A172 (cell line): ENCODE measurements around the gene MBIP. TPM values are rescaled to one million over a fixed set of nuclear protein-coding genes. Genes with fewer than 3 reads are reported as not detected.

ENCODE experiments used
- DNase-seq: peaks from one replicate; pipeline ENCODE4 v3.0.0-alpha.2; 2015; ENCODE audit warnings: low spot score
- total RNA-seq: library from RNA; depleted of rRNA; stranded (reverse); fragments of >200 nt; shearing (Covaris generic); gene quantifications from 2 replicates; pipeline ENCODE4 v1.2.3, GENCODE V29; 2014

The MBIP gene
- total RNA-seq, 1 experiment from 2014 or later, result 13.4 TPM

DNA sequence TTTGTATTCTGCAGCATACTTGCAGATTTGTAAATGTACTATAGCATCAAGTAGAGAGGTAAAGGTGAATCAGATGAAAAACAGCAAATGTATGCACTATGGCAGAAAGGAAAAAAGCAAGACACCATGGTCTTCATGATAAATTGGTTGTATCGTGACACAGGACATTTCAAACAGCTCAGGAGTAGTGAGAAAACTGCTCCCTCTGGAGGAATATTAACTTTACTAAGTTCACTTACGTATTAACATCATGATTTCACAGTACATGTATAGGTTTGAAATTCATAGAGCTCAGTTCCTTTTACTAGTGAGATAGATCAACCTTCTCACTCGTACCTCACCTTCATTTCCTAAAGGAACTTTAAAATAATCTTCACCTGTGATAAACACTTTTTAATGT, 6.5 kb downstream of the MBIP start:
- no peak for DNase-seq

GRCh38 chr14:36313206-36313605, 7.2 kb downstream of the MBIP start:
- DNase-seq, result no peak

DNA sequence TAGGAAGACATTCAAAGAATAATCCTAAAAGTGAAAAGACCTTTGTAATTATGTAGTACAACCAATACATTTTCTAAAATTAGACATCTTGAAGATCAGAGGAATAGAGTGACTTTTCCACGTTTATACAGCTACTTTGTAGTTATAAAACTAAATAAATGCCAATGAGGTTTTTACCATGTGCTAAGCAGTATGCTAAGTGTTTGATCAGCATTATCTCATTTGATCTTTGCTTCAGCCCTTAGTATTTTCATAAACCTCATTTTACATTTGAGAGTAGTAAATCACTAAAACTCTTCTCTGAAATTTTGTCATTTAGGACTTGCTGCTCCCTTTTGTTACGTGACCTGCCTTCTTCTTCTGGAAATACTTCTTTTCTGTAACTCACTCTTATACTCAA, 13.6 kb downstream of the MBIP start:
- DNase-seq, result no peak

DNA sequence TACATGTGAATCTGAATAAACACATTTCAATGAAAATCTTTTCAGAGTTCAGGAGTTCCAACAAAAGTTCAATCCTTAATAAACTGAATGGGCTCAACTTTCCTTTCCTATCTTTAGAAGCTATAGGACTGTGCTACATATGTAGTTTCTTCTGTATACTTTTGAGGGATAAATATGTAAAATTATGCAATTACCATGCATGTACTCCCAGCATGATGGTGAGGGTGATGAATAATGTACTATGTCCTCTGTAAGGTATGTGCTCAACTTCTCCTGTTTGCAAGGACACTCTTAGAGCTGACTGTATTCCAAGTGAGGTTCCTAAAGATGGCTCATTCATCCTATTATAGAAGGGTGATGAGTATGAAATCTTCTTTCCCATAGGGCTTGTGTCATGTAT, 15.5 kb downstream of the MBIP start:
- DNase-seq, result no peak

GRCh38 chr14:36303960-36304359, 16.5 kb downstream of the MBIP start:
- no peak for DNase-seq

GRCh38 chr14:36302823-36303222, 17.6 kb downstream of the MBIP start:
- DNase-seq, result no peak

DNA sequence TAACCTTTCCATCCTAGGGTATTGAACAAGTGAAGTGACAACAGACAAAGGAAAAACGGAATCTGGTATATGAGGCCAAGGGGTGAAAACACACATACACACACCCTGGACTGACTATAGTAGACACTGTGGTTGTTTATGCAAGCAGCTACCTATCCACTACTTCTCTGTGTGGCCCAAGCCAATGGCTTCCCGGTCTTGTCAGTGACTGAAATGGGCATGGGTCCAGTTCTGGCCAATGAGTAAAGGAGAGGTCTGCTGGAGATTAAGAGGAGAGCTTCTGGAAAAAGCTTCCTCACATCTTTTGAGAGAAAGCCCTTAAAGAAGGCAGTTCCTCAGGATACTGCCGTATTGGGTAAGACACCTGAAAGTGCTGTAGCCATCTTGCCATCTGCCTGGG, 19.3 kb downstream of the MBIP start:
- no peak for DNase-seq

GRCh38 chr14:36300337-36300736, 20.1 kb downstream of the MBIP start:
- peak; percentile 3 for DNase-seq

DNA sequence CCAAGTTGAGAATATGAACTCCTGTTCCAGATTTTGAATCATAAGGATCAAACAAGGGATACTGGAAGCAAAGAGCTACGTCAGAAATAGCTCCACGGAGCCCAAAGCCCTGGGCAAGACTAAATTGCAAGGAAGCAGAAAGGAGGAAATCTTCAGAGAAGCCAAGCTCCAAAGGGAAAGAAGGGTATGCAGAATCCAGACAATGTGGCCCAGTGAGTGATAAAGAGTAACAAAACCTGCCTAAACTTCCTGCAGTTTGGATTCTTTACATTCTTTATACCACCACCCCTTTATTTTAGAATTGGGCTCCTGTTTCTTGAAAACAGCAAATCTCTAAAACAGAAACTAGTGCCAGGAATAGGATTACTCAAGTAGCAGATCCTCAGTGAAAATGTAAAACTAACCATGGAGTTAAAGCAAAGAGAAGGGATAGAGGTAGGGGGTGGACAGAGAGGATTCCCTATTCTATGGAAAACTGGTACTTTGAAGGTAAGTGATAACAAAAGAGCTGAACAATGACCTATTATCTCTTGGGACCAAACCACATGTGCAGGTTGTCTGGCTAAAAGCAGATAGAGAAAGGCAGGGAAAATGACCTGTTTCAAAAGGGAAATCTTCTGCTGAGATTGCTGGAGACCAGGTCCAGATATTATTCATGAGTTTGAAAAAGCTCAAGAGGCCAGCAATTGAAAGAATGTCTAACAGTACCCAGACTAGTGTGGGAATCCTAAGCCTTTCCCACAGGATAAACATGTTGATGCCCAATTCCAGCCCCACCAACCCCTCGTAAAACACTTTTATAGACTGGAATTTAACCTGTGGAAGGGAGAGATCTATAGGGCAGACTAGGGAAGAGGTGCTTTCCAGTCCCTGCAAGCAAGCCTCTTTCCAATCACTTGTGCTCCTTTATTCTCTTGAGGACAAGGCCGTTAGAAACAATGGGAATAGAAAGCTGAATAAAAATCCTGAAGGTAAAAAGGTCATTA, 24.5 kb downstream of the MBIP start:
- no peak for DNase-seq

- no peak for DNase-seq
Observed at GRCh38 chr14:36294543-36294942, 25.9 kb downstream of the MBIP start.

- no peak for DNase-seq
Observed at GRCh38 chr14:36293824-36294223, 26.6 kb downstream of the MBIP start.

GRCh38 chr14:36289954-36290353, 30.5 kb downstream of the MBIP start:
- DNase-seq, result no peak

GRCh38 chr14:36288496-36288895, 31.9 kb downstream of the MBIP start:
- DNase-seq, result no peak

- no peak for DNase-seq
Observed at GRCh38 chr14:36284971-36285595, 35.4 kb downstream of the MBIP start.

DNA sequence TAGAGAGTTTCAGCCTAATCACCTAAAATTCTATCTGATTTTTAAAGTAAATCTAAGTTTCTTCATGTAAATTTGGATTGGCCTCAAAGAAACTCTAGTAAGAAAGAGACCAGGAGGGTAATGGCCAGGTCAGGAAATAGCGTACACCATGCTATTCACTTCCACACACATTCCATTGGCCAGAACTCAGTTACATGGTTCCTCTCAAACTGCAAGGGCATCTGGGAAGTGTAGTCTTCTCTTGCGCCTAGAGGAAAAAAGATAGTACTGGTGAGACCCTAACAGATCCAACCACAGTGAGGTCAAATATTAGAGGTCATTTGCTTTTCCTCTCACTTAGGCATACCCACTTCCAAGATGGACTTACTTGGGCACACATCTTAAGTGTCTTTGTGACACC, 39.1 kb downstream of the MBIP start:
- DNase-seq, result no peak

GRCh38 chr14:36279306-36280190, 40.9 kb downstream of the MBIP start:
- DNase-seq, result no peak

DNA sequence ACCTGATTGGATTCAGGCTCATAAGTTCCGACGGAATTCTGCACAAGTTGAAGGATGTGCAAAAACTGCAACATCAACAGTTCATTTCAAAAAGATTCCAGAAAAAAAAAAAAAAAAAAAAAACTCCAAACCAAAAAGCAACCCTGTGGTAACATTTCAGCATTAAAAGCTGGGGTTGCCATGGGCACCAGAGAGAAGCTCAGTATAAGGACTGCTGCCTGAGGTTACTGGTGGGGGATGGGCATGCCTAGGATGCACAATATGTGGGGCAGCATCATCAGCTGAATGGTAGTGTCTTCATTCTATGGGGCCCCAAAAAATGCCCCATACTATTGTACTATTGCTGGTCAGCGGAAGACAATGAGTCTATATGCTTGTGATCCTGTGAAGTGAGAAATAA, 44.7 kb downstream of the MBIP start:
- no peak for DNase-seq

DNA sequence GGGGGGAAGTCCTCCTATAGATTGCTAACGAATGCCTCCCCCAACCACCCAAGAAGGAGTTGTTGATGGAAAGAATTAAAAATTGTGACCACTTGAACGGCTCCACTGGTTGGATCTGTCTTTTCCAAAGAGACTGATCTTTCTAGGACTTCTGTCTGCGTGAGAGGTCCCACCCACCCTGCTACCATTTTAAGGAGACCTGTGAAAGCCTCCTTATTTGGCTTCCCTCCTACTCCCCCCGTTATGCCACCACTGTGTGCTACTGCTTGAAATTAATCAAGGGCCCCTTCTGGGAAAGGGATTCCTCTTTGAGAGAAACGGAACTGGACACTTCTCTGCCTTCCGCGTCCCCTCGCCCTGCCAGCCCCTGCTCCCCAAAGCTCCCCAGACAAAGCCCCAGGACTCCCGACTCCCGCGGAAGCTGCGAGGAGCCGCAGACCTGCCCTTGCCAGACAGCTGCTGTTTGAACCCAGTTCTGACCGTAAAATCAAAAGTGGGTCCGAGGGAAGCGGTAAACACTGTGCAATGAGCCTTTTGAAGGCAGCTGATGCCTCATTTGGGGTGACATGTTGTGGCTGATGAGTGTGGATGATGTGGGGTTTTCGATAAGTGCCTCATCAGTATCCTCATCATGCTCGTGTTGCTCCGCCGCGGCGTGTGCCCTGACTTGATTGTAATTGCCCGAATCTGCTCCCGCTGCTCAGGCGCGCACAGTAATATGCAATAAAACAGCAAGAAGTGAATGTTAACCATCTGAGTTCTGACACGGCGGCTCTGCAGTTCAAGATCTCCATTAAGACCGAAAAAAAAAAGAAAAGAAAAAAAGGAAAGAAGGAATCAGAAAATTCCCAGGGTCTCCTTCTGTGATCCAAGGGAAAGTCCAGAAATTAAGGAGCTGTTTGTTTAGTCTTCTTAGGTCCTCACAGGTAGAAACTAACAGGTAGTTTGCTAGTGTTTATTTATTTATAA, 48.2 kb downstream of the MBIP start:
- no peak for DNase-seq

DNA sequence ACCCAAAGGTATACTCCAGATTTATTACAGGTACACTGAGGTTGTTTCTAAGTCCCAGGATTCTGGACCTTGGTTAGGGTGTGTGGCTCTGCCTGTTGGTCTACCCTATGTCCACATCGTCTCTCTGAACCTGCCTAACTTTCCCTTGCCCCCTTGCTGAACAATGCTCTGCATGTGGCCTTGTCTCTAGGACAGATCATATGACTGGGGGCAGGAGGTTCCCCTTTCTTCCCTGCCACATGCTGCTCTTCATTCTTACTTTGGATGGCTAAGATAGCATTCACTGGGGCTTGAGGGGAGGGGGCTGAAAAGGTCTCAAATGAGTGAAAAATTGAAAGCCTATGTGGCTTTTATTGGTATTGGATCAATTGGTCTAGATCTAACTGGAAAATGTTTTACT, 49.2 kb downstream of the MBIP start:
- DNase-seq, result no peak

DNA sequence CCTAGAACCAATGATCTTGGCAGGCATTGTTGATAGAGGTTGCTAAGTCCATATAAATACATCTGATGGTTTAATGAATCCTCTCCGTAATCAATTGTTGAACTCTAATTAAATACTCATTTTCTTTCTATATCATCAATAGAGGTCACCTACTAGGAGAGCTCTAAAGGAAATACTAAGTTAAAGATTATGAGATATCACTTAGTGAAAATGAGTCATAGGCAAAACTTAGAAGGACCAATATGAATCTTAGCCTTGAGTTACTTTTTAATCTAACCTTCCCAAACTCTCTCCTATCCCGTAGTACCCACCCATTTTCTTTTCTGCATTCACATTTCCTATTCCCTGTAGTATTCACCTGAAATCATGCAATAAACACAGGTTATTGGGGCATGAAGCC, 50.2 kb downstream of the MBIP start:
- no peak for DNase-seq

- DNase-seq, result no peak
Observed at GRCh38 chr14:36268121-36268520, 52.3 kb downstream of the MBIP start.
